ENCODE measurements around the gene PRSS57. TPM values are rescaled to one million over a fixed set of nuclear protein-coding genes. Genes with fewer than 3 reads are reported as not detected.
A peak's percentile ranks its signal among the peaks of the same experiment; 100 is the strongest.

Gene PRSS57
- total and polyA plus RNA-seq, 2 donors (not counting 1 experiment from before 2014, with no cell fraction given): not detected

DNA sequence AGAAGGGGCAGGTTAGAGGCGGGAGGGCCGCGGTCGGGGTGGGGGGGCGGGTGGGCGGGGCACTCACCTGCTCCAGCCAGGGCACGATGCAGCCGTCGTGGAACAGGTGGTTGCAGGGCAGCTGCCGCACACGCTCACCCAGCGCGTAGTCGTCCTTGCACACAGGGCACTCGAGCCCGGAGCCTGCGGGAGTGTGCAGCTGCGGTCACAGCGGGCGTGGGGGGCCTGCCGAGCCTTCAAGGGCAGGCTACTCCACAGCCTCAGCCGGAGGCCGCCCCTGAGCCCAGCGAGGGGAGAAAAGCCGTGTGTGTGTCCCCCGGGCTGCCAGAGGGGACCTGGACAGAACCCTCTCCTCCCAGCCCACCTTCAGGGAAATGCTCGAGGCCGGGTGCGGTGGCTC is 46.9 kb downstream of the PRSS57 start:
- Mint-ChIP-seq H3K9me3 (ENCODE audit: insufficient read depth) (no peaks in the 10 kb centered on the region), H3K27ac (peak overlapping the region; percentile 88), H3K27me3 (no peaks in the 10 kb centered on the region), H3K4me3 (no peak overlapping the region), H3K4me1 (peaks cover 9% of the 10 kb centered on the region)
- Histone ChIP-seq H3K27ac (ENCODE audit: low read length in 2 of 2) (peak overlapping the region in 1 of 2 donors; percentile 23), H3K36me3 (replicated peaks in 1 of 2; ENCODE audit: control extremely low read depth in 1 of 2, control insufficient read depth in 1 of 2, extremely low read depth in 1 of 2, insufficient read depth in 2 of 2, low read length in 1 of 2) (peaks cover 0 to 55% of the 10 kb centered on the region in 2 experiments), H3K9me3 (ENCODE audit: control extremely low read depth in 1 of 3, control insufficient read depth in 2 of 3, insufficient read depth in 1 of 3, low read length in 2 of 3) (no peaks in the 10 kb centered on the region), H3K9ac (ENCODE audit: low read length) (no peak overlapping the region), H3K4me2 (replicated peaks; ENCODE audit: low read depth, low read length, poor library complexity, severe bottlenecking) (no peak overlapping the region), H2AFZ (ENCODE audit: insufficient read depth, low read depth, low read length, poor library complexity, severe bottlenecking) (no peak overlapping the region), H3K4me3 (ENCODE audit: control extremely low read depth in 1 of 5, extremely low read depth in 1 of 5, insufficient read depth in 1 of 5, low read depth in 2 of 5, low read length in 4 of 5) (no peak overlapping the region), H3K79me2 (ENCODE audit: control insufficient read depth, insufficient read depth, low read length) (peaks cover 33% of the 10 kb centered on the region), H3K4me1 (ENCODE audit: control insufficient read depth in 2 of 2, insufficient read depth in 2 of 2, low read length in 2 of 2) (no peaks in the 10 kb centered on the region), H3K27me3 (replicated peaks in 1 of 4; ENCODE audit: control extremely low read depth in 1 of 4, control insufficient read depth in 3 of 4, insufficient read depth in 4 of 4, low read length in 3 of 4) (no peaks in the 10 kb centered on the region), H4K20me1 (ENCODE audit: control insufficient read depth, insufficient read depth, low read length, poor library complexity, severe bottlenecking) (peaks cover 89% of the 10 kb centered on the region)
- ATAC-seq (ENCODE audit: low read depth): no peak
- CTCF ChIA-PET: interaction anchor here (1.3 kb wide), 1 partner anchor 12 kb away, joined by 6 read pairs; no protein-coding TSS in a partner anchor
- no peak for TF ChIP-seq EZH2 (IDR thresholded peaks at IDR 0.05; ENCODE audit: borderline replicate concordance, insufficient read depth, low read depth, low read length, poor library complexity, severe bottlenecking)
- TF ChIP-seq, protein P1, sequence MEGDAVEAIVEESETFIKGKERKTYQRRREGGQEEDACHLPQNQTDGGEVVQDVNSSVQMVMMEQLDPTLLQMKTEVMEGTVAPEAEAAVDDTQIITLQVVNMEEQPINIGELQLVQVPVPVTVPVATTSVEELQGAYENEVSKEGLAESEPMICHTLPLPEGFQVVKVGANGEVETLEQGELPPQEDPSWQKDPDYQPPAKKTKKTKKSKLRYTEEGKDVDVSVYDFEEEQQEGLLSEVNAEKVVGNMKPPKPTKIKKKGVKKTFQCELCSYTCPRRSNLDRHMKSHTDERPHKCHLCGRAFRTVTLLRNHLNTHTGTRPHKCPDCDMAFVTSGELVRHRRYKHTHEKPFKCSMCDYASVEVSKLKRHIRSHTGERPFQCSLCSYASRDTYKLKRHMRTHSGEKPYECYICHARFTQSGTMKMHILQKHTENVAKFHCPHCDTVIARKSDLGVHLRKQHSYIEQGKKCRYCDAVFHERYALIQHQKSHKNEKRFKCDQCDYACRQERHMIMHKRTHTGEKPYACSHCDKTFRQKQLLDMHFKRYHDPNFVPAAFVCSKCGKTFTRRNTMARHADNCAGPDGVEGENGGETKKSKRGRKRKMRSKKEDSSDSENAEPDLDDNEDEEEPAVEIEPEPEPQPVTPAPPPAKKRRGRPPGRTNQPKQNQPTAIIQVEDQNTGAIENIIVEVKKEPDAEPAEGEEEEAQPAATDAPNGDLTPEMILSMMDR (IDR thresholded peaks at IDR 0.05): no peak
- POLR2A ChIA-PET: interaction anchor here (0.6 to 1.3 kb wide), 2 partner anchors 12 to 15 kb away, joined by 3 to 6 read pairs; partner anchors contain the start of gene RNF126
- intact Hi-C loops (cut with micrococcal nuclease): no loop called here
- DNase-seq: no peak
- 89% methylated on average over 23 of the region's 29 CpGs for WGBS (ENCODE audit: insufficient coverage)

DNA sequence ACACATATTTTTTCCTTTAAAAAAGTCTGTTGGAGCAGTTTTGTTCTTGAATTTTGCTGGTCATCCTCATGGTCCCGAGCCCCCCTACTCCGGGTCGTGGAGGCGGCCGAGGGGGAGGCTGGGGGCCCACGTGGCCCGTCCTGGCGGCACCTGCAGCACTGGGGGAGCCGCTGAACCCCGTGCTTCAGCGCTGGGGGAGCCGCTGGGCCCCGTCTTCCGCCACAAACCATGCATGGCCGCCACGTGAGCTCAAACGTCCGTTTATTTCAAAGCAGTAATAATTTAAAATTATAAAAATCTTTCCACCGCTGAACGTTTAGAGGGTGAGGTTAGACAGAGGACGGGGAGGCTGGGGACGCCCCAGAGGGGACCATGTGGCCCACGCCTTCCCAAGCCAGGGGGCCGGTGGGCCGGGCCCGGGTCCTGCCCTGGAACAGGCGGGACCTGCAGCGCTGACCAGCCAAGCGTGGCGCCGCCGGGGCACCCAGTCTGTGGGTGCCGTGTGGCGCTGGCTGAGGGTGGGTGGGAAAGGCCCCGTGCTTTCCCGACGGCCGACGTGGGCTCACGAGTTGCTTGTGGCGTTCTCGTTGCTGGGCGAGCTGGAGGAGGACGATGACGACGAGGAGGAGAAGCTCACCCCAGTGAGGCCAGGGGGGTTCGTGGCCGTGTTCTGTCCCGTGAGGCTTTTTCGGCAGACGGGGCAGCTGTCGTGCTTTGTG is 47.5 kb downstream of the PRSS57 start:
- ChIA-PET POLR2A (interaction anchor here (1.3 kb wide), 1 partner anchor 13 kb away, joined by 6 read pairs; no protein-coding TSS in a partner anchor), CTCF (interaction anchor here (1.3 kb wide), 1 partner anchor 12 kb away, joined by 6 read pairs; no protein-coding TSS in a partner anchor)
- H3K9me3 ChIP-seq (ENCODE audit: control extremely low read depth in 1 of 3, control insufficient read depth in 2 of 3, insufficient read depth in 1 of 3, low read length in 2 of 3): no peaks in the 10 kb centered on the region
- no peak overlapping the region for H3K4me3 ChIP-seq (ENCODE audit: control extremely low read depth in 1 of 5, extremely low read depth in 1 of 5, insufficient read depth in 1 of 5, low read depth in 2 of 5, low read length in 4 of 5)
- H3K79me2 ChIP-seq (ENCODE audit: control insufficient read depth, insufficient read depth, low read length): peaks cover 27% of the 10 kb centered on the region
- no peaks in the 10 kb centered on the region for H3K27me3 Mint-ChIP-seq
- H2AFZ ChIP-seq (ENCODE audit: insufficient read depth, low read depth, low read length, poor library complexity, severe bottlenecking): no peak overlapping the region
- peak overlapping the region in 1 of 2 donors; percentile 33 for H3K27ac ChIP-seq (ENCODE audit: low read length in 2 of 2)
- H3K27me3 ChIP-seq (replicated peaks in 1 of 4; ENCODE audit: control extremely low read depth in 1 of 4, control insufficient read depth in 3 of 4, insufficient read depth in 4 of 4, low read length in 3 of 4): no peaks in the 10 kb centered on the region
- intact Hi-C loops (cut with micrococcal nuclease): loop anchor here (2.0 kb wide), 1 partner anchor 13 kb away; no protein-coding TSS in a partner anchor
- H3K27ac Mint-ChIP-seq: peak overlapping the region; percentile 88
- peak; percentile 56 for DNase-seq
- H3K4me1 Mint-ChIP-seq: peaks cover 9% of the 10 kb centered on the region
- no peak overlapping the region for H3K4me3 Mint-ChIP-seq
- no peak overlapping the region for H3K9ac ChIP-seq (ENCODE audit: low read length)
- peaks cover 83% of the 10 kb centered on the region for H4K20me1 ChIP-seq (ENCODE audit: control insufficient read depth, insufficient read depth, low read length, poor library complexity, severe bottlenecking)
- WGBS (ENCODE audit: insufficient coverage): 78% methylated on average over 39 of the region's 52 CpGs
- ATAC-seq (ENCODE audit: low read depth): peak; percentile 49
- peaks cover 0 to 49% of the 10 kb centered on the region in 2 experiments for H3K36me3 ChIP-seq (replicated peaks in 1 of 2; ENCODE audit: control extremely low read depth in 1 of 2, control insufficient read depth in 1 of 2, extremely low read depth in 1 of 2, insufficient read depth in 2 of 2, low read length in 1 of 2)
- no peaks in the 10 kb centered on the region for H3K9me3 Mint-ChIP-seq (ENCODE audit: insufficient read depth)
- no peak overlapping the region for H3K4me2 ChIP-seq (replicated peaks; ENCODE audit: low read depth, low read length, poor library complexity, severe bottlenecking)
- H3K4me1 ChIP-seq (ENCODE audit: control insufficient read depth in 2 of 2, insufficient read depth in 2 of 2, low read length in 2 of 2): no peaks in the 10 kb centered on the region
- TF ChIP-seq EZH2 (IDR thresholded peaks at IDR 0.05; ENCODE audit: borderline replicate concordance, insufficient read depth, low read depth, low read length, poor library complexity, severe bottlenecking): no peak

All from B cell (primary cell).